Esophagus (tissue), 2 donors: ENCODE measurements around the gene COL2A1. TPM values are rescaled to one million over a fixed set of nuclear protein-coding genes. Genes with fewer than 3 reads are reported as not detected.

ENCODE experiments used
- H3K27ac ChIP-seq, 2 donors: one replicate each; pipeline ENCODE4 v1.5.1; 2013; ENCODE audit warnings: low read depth in 2 of 2, mild to moderate bottlenecking in 2 of 2, inconsistent platforms in 1 of 2, low read length in 1 of 2, moderate library complexity in 1 of 2
- H3K27me3 ChIP-seq, 2 donors: one replicate each; pipeline ENCODE4 v1.6.1; 2013; ENCODE audit warnings: low read length in 2 of 2, control low read depth in 1 of 2, mild to moderate bottlenecking in 1 of 2; ENCODE audit not compliant: insufficient read depth in 2 of 2, control insufficient read depth in 1 of 2
- H3K36me3 ChIP-seq, 2 donors: one replicate each; pipeline ENCODE4 v1.6.1; 2013; ENCODE audit warnings: low read length in 1 of 2; ENCODE audit not compliant: control insufficient read depth in 2 of 2, insufficient read depth in 2 of 2
- H3K4me1 ChIP-seq, 2 donors: one replicate each; pipeline ENCODE4 v1.6.1; 2013; ENCODE audit warnings: low read length in 1 of 2; ENCODE audit not compliant: control insufficient read depth in 2 of 2, insufficient read depth in 2 of 2
- H3K4me3 ChIP-seq, 2 donors: one replicate each; pipeline ENCODE4 v1.5.1; 2013; ENCODE audit warnings: low read length in 2 of 2, mild to moderate bottlenecking in 2 of 2, low read depth in 1 of 2, moderate library complexity in 1 of 2
- H3K9me3 ChIP-seq, 2 donors: one replicate each; pipeline ENCODE4 v1.6.1; 2013; ENCODE audit warnings: mild to moderate bottlenecking in 2 of 2, low read depth in 1 of 2, low read length in 1 of 2, moderate library complexity in 1 of 2; ENCODE audit not compliant: control insufficient read depth in 2 of 2, insufficient read depth in 1 of 2
- WGBS, 2 donors: extraction: QIAGEN DNeasy Blood & Tissue Kit; methylation state at CpG; one replicate each; pipeline ENCODE4 v1.1.7; 2013; 5-methylcytosine and 5-hydroxymethylcytosine counted together
- polyA plus RNA-seq, 2 donors: library from polyadenylated mRNA; stranded (reverse); fragments of 200-250 nt; gene quantifications; one replicate each; pipeline ENCODE4 v1.2.3, GENCODE V29; 2013
- donor health status: healthy with polysubstance abuse.
- donor health status: Bipolar disorder and iron deficiency.

Gene COL2A1
- polyA plus RNA-seq, 2 donors, result 0.01 TPM; not detected in 1

- 70 to 76% methylated on average over 6 of the region's 6 CpGs for WGBS, 2 donors
- Histone ChIP-seq H3K9me3 (no peaks in the 10 kb centered on the region), H3K27me3 (no peaks in the 10 kb centered on the region), H3K27ac (no peak overlapping the region), H3K36me3 (no peaks in the 10 kb centered on the region), H3K4me3 (no peak overlapping the region), H3K4me1 (peaks cover 5 to 12% of the 10 kb centered on the region in 2 donors)
Measured at GRCh38 chr12:47944685-47945340, 59.5 kb downstream of the COL2A1 start.

- peaks cover 0 to 12% of the 10 kb centered on the region in 2 donors for H3K4me1 ChIP-seq
- H3K4me3 ChIP-seq, result no peak overlapping the region
- no peaks in the 10 kb centered on the region for H3K27me3 ChIP-seq
- no peaks in the 10 kb centered on the region for H3K36me3 ChIP-seq
- no peak overlapping the region for H3K27ac ChIP-seq
- WGBS, 2 donors, result 59 to 60% methylated on average over 12 of the region's 12 CpGs
- H3K9me3 ChIP-seq, result no peaks in the 10 kb centered on the region
Measured at GRCh38 chr12:47943623-47944340, 60.5 kb downstream of the COL2A1 start.

DNA sequence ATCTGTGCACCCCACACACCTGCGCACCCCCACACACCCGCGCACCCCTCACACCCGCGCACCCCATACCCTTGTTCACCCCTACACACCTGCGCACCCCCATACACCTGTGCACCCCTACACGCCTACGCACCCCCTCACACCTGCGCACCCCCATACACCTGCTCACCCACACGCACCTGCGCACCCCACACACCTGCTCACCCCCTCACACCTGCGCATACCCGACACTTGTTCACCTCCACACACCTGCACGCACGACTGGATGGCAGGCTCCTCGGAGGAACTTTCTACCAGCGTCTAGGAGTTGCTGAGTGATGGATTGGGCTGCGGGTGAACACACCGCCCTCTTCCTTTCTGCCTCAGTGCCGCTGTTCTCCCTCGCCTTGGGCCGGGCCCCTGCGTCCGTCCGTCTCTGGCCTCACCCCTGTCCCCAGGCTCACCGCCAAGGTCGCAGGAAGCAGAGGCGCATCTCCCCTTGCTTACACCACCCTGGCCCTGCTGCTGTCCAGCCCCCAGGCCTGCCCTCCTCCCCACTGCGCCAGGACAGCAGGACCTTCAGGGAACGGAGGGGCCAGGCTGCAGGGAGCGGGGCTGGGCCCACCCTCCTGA lies 61.6 kb downstream of the COL2A1 start:
- H3K4me3 ChIP-seq, result no peak overlapping the region
- WGBS, 2 donors, result 62 to 71% methylated on average over 31 of the region's 31 CpGs
- no peaks in the 10 kb centered on the region for H3K36me3 ChIP-seq
- H3K9me3 ChIP-seq, result no peaks in the 10 kb centered on the region
- H3K27me3 ChIP-seq, result no peaks in the 10 kb centered on the region
- no peak overlapping the region for H3K27ac ChIP-seq
- peaks cover 0 to 9% of the 10 kb centered on the region in 2 donors for H3K4me1 ChIP-seq

DNA sequence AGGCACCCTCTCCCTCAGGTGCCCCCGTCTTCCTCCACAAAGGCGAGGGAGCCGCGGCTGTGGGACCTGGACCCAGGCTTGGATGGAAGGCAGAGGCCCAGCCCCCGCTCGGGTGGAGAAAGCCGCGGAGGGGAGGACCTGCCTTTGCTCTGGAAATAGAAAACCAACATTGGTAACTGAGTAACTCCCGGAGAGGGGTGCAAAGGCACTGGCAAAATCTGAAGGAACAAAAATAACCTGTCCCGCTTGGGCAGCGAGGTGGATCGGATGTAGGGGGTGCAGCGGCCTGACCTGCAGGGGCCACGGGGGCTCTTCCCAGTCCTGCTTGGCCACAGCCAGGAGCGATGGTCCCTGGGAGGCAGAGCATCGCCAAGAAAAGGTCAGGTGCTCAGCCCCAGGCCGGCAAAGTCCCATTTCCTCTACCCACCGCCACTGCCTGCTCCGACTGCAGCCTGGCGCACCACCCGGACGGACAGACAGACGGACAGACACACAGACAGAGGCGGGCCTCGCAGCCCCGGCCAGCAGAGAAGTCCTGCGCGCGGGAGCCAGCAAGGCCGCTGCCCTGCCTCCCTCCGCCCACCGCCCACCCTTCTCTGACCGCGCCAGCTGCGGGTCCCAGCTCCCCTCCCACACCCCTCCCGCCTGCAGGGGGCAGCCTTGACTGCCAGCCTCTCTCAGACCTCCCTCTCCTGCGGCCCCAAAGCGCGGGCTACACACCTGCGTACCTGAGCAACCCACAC lies 62.2 kb downstream of the COL2A1 start:
- H3K27me3 ChIP-seq, result no peaks in the 10 kb centered on the region
- no peak overlapping the region for H3K27ac ChIP-seq
- 53 to 60% methylated on average over 26 to 40 of the region's 40 CpGs for WGBS, 2 donors
- no peak overlapping the region for H3K4me3 ChIP-seq
- H3K4me1 ChIP-seq, result peaks cover 0 to 9% of the 10 kb centered on the region in 2 donors
- no peaks in the 10 kb centered on the region for H3K36me3 ChIP-seq
- no peaks in the 10 kb centered on the region for H3K9me3 ChIP-seq

- no peaks in the 10 kb centered on the region for H3K9me3 ChIP-seq
- H3K4me3 ChIP-seq, result no peak overlapping the region
- H3K4me1 ChIP-seq, result peaks cover 0 to 9% of the 10 kb centered on the region in 2 donors
- no peaks in the 10 kb centered on the region for H3K36me3 ChIP-seq
- no peaks in the 10 kb centered on the region for H3K27me3 ChIP-seq
- no peak overlapping the region for H3K27ac ChIP-seq
- WGBS, 2 donors, result 90 to 91% methylated on average over 9 of the region's 9 CpGs
Measured at GRCh38 chr12:47941475-47941780, 62.8 kb downstream of the COL2A1 start.

DNA sequence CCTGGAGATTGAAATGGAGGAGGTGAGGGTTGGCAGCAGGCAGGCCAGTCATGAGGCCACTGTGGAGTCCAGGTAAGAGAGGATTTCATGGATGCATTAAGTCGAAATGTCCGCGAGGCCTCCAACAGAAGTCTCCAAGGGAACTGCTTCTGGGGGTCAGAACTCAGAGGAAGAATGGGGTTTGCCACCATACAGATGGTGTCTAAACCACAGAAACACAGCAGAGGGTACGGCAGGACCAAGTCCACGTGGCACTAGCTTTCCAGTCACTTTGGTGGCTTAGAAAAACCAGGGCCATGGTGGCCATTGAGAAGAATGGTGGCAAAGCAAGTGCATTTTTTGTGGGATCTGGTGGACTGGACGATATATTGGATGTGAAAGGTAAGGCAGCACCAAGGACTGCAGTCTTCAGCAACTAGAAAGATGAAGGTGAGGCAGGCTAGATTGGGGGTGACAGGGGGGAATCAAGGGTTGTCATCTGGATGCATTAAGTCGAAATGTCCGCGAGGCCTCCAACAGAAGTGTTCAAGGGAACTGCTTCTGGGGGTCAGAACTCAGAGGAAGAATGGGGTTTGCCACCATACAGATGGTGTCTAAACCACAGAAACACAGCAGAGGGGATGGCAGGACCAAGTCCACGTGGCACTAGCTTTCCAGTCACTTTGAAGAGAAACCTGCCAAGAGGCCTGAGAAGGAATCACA lies 63.4 kb downstream of the COL2A1 start:
- Histone ChIP-seq H3K27ac (no peak overlapping the region), H3K4me3 (no peak overlapping the region), H3K27me3 (no peaks in the 10 kb centered on the region), H3K4me1 (peaks cover 0 to 9% of the 10 kb centered on the region in 2 donors), H3K36me3 (no peaks in the 10 kb centered on the region), H3K9me3 (no peaks in the 10 kb centered on the region)
- 90 to 92% methylated on average over 10 of the region's 10 CpGs for WGBS, 2 donors

GRCh38 chr12:47939009-47939601 lies 65.2 kb downstream of the COL2A1 start:
- Histone ChIP-seq H3K9me3 (no peaks in the 10 kb centered on the region), H3K27ac (no peak overlapping the region), H3K36me3 (no peaks in the 10 kb centered on the region), H3K4me1 (peaks cover 0 to 6% of the 10 kb centered on the region in 2 donors), H3K27me3 (no peaks in the 10 kb centered on the region), H3K4me3 (no peak overlapping the region)
- WGBS, 2 donors, result 73 to 85% methylated on average over 6 of the region's 6 CpGs

GRCh38 chr12:47938594-47938993 lies 65.7 kb downstream of the COL2A1 start:
- 93 to 94% methylated on average over 4 of the region's 4 CpGs for WGBS, 2 donors
- Histone ChIP-seq H3K36me3 (no peaks in the 10 kb centered on the region), H3K4me1 (peaks cover 0 to 6% of the 10 kb centered on the region in 2 donors), H3K27ac (no peak overlapping the region), H3K27me3 (no peaks in the 10 kb centered on the region), H3K9me3 (no peaks in the 10 kb centered on the region), H3K4me3 (no peak overlapping the region)

DNA sequence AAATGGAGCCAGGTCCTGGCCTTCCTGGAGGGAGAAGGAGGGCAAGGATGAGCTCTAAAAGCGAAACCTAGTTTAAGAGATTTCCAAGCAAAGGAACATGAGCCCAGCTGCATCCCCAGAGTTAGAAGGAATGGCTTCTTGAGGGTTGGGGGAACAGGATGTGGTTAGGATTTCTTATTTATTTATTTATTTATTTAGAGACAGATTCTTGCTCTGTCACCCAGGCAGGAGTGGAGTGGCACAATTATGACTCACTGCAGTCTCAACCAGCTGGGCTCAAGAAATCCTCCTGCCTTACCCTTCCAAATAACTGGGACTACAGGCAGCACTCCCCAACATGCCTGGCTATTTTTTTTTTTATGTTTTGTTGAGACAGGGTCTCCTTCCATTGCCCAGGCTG lies 66.2 kb downstream of the COL2A1 start:
- Histone ChIP-seq H3K27ac (no peak overlapping the region), H3K9me3 (no peaks in the 10 kb centered on the region), H3K4me1 (peaks cover 0 to 2% of the 10 kb centered on the region in 2 donors), H3K27me3 (no peaks in the 10 kb centered on the region), H3K4me3 (no peak overlapping the region), H3K36me3 (no peaks in the 10 kb centered on the region)
- WGBS, 2 donors, result 96% methylated on average over 1 of the region's 1 CpG
